ENCODE data around the gene KRTAP10-5.

DNA sequence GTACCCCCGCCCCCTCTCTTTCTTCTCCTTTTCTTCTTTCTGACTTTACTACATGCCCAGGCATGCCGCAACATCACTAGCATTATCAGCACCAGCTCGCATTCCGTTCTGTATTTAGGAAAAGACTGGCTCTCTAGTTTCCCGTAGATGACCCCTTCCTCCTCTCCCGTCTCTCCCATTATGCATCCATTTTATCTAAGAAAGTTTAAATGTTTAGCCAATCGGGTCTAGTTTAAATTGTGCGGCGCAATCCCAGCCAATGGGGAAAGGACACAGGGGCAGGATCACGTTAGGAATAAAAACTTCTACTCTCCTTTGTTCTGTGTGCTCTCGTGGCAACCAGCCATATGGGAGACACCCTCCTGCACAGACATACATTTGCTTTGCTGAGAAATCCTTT lies 17.7 kb upstream of the KRTAP10-5 start:
- TF ChIP-seq RAD21 (CRISPR knock-in tag; conservative IDR thresholded peaks at IDR 0.05 in 1 of 2, IDR thresholded peaks at IDR 0.05 in 1 of 2) (no peak), JUND (IDR thresholded peaks at IDR 0.05; ENCODE audit: borderline replicate concordance, low read depth, low read length) (no peak), JUND (tag; IDR thresholded peaks at IDR 0.05; ENCODE audit: borderline replicate concordance, low read depth, low read length) (no peak), JUN (IDR thresholded peaks at IDR 0.05; ENCODE audit: borderline replicate concordance, low read depth, low read length) (no peak), JUN (CRISPR knock-in tag; IDR thresholded peaks at IDR 0.05; ENCODE audit: borderline replicate concordance) (no peak), ZNF354B (CRISPR knock-in tag; IDR thresholded peaks at IDR 0.05) (no peak), PHF8 (IDR thresholded peaks at IDR 0.05; ENCODE audit: borderline replicate concordance, low read length) (no peak), TEAD2 (tag; IDR thresholded peaks at IDR 0.05) (no peak), RCOR1 (IDR thresholded peaks at IDR 0.05; ENCODE audit: borderline replicate concordance in 1 of 2, low read depth in 2 of 2, low read length in 2 of 2) (no peak), TEAD4 (IDR thresholded peaks at IDR 0.05; ENCODE audit: low read length) (no peak), TEAD4 (CRISPR knock-in tag; IDR thresholded peaks at IDR 0.05; ENCODE audit: borderline replicate concordance) (no peak), HMG20A (CRISPR knock-in tag; conservative IDR thresholded peaks at IDR 0.05) (no peak), POLR2AphosphoS2 (IDR thresholded peaks at IDR 0.05; ENCODE audit: low read length) (no peak), CBFB (CRISPR knock-in tag; IDR thresholded peaks at IDR 0.05) (no peak)
- TF ChIP-seq, protein P1, sequence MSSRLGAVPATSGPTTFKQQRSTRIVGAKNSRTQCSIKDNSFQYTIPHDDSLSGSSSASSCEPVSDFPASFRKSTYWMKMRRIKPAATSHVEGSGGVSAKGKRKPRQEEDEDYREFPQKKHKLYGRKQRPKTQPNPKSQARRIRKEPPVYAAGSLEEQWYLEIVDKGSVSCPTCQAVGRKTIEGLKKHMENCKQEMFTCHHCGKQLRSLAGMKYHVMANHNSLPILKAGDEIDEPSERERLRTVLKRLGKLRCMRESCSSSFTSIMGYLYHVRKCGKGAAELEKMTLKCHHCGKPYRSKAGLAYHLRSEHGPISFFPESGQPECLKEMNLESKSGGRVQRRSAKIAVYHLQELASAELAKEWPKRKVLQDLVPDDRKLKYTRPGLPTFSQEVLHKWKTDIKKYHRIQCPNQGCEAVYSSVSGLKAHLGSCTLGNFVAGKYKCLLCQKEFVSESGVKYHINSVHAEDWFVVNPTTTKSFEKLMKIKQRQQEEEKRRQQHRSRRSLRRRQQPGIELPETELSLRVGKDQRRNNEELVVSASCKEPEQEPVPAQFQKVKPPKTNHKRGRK (tag; IDR thresholded peaks at IDR 0.05), result no peak
